HCT116 (cell line): ENCODE results near the gene ANKRD61. TPM values are rescaled to one million over a fixed set of nuclear protein-coding genes. Genes with fewer than 3 reads are reported as not detected.

ENCODE experiments used
- ATAC-seq: fragments of 200-7000 bp; cut with Tn5 transposase; 2 replicates; pipeline ENCODE4 v1.9.1; 2020; ENCODE audit warnings: mild to moderate bottlenecking, moderate library complexity
- BruUV-seq: library from RNA; stranded (reverse); fragments of 400-500 nt; replicated peaks from 2 replicates; lab custom pipeline; 2021; lab: Mats Ljungman, UMichigan
- CTCF ChIA-PET: fragments of 300-600 bp; sonication (Branson Sonifier 250); formaldehyde crosslinking; loops from one replicate; lab custom pipeline; 2021; ENCODE audit warnings: antibody characterized with exemption; lab: Charles Lee
- POLR2A ChIA-PET: fragments of 300-600, 350-600 bp; sonication (Branson Sonifier 250); formaldehyde crosslinking; loops from one replicate; lab custom pipeline; 2021; ENCODE audit warnings: antibody characterized with exemption; lab: Charles Lee
- RAD21 ChIA-PET, 2 experiments: fragments of 300-600 bp; sonication (Branson Sonifier 250); formaldehyde crosslinking; loops; one replicate each; lab custom pipeline; 2023; ENCODE audit warnings: low total read pairs in 2 of 2; ENCODE audit not compliant: uncharacterized antibody in 2 of 2, unreplicated experiment in 2 of 2, low non-redundant PET in 1 of 2; lab: Charles Lee
- DNase-seq: peaks from one replicate; pipeline ENCODE4 v3.0.0-alpha.2; 2010; ENCODE audit warnings: low read depth, low spot score
- H2AFZ ChIP-seq: fragments of 200-600 bp; shearing (Covaris generic), sonication (generic); 2 replicates; pipeline ENCODE4 v1.6.1; 2017; ENCODE audit warnings: low read depth, mixed run types, mixed read lengths, antibody characterized with exemption, low read length; ENCODE audit not compliant: poor library complexity, severe bottlenecking
- H3K27ac ChIP-seq: 2 replicates; pipeline ENCODE4 v1.5.1; 2012; ENCODE audit warnings: low read depth, low read length
- H3K27me3 ChIP-seq: fragments of 200-600 bp; sonication (generic); 2 replicates; pipeline ENCODE4 v1.6.1; 2016; ENCODE audit warnings: mixed run types, low read length, mixed read lengths; ENCODE audit not compliant: insufficient read depth
- H3K36me3 ChIP-seq, 2 experiments: fragments of 200-500 bp in 1 of 2; fragments of 200-600 bp in 1 of 2; sonication (Bioruptor generic) in 1 of 2; sonication (generic) in 1 of 2; 2 replicates each; pipeline versions ENCODE4 v1.5.1 to v1.6.1; 2014 to 2016; ENCODE audit warnings: low read length in 2 of 2, inconsistent platforms in 1 of 2, mixed read lengths in 1 of 2, mixed run types in 1 of 2; ENCODE audit not compliant: insufficient read depth in 2 of 2, control insufficient read depth in 1 of 2
- H3K4me1 ChIP-seq, 2 experiments: fragments of 200-600 bp in 1 of 2; sonication (generic) in 1 of 2; 2 replicates each; pipeline versions ENCODE4 v1.5.1 to v1.6.1; 2012 to 2017; ENCODE audit warnings: low read length in 2 of 2, inconsistent platforms in 1 of 2, mild to moderate bottlenecking in 1 of 2, mixed read lengths in 1 of 2, mixed run types in 1 of 2, moderate library complexity in 1 of 2; ENCODE audit not compliant: insufficient read depth in 2 of 2, control insufficient read depth in 1 of 2
- H3K4me2 ChIP-seq: fragments of 200-600 bp; sonication (generic); 2 replicates; pipeline ENCODE4 v1.6.1; 2017; ENCODE audit warnings: mixed run types, low read length, mixed read lengths
- H3K4me3 ChIP-seq, 2 experiments: fragments of 200-600 bp in 1 of 2; sonication (generic) in 1 of 2; replicated peaks in 1 of 2; 2 replicates each; pipeline ENCODE4 v1.5.1; 2011 to 2016; ENCODE audit warnings: low read length in 2 of 2, control low read depth in 1 of 2, low read depth in 1 of 2, mild to moderate bottlenecking in 1 of 2, mixed read lengths in 1 of 2, mixed run types in 1 of 2
- H3K79me2 ChIP-seq: fragments of 200-600 bp; sonication (generic); 2 replicates; pipeline ENCODE4 v1.6.1; 2017; ENCODE audit warnings: mild to moderate bottlenecking, mixed run types, low read length, moderate library complexity, mixed read lengths; ENCODE audit not compliant: insufficient read depth
- H3K9ac ChIP-seq: fragments of 200-600 bp; sonication (generic); 2 replicates; pipeline ENCODE4 v1.6.1; 2016; ENCODE audit warnings: low read length, mixed read lengths
- H3K9me2 ChIP-seq: fragments of 200-600 bp; sonication (generic), shearing (Covaris generic); 2 replicates; pipeline ENCODE4 v1.6.1; 2017; ENCODE audit warnings: mixed run types, mild to moderate bottlenecking, moderate library complexity; ENCODE audit not compliant: insufficient read depth
- H3K9me3 ChIP-seq, 2 experiments: fragments of 200-500 bp in 1 of 2; fragments of 200-600 bp in 1 of 2; sonication (Bioruptor generic) in 1 of 2; sonication (generic) in 1 of 2; 2 replicates each; pipeline ENCODE4 v1.6.1; 2014 to 2017; ENCODE audit warnings: low read length in 2 of 2, mixed read lengths in 2 of 2, inconsistent platforms in 1 of 2, low read depth in 1 of 2, mild to moderate bottlenecking in 1 of 2, mixed run types in 1 of 2, moderate library complexity in 1 of 2; ENCODE audit not compliant: control insufficient read depth in 1 of 2, insufficient read depth in 1 of 2
- H4K20me1 ChIP-seq: fragments of 200-600 bp; sonication (generic), shearing (Covaris generic); 2 replicates; pipeline ENCODE4 v1.6.1; 2017; ENCODE audit warnings: mixed run types, mild to moderate bottlenecking, moderate library complexity; ENCODE audit not compliant: insufficient read depth
- CBX3 ChIP-seq: IDR thresholded peaks from 2 replicates; pipeline ENCODE4 v1.6.1; 2012; ENCODE audit warnings: low read depth
- CEBPB ChIP-seq: IDR thresholded peaks from 2 replicates; pipeline ENCODE4 v1.6.1; 2012; ENCODE audit warnings: low read depth
- EZH2 ChIP-seq: fragments of 200-600 bp; sonication (generic); IDR thresholded peaks from 2 replicates; pipeline ENCODE4 v1.6.1; 2017; ENCODE audit warnings: antibody characterized with exemption, mixed run types
- EZH2phosphoT487 ChIP-seq: fragments of 200-600 bp; IDR thresholded peaks from 2 replicates; pipeline ENCODE4 v1.6.1; 2018; ENCODE audit warnings: antibody characterized with exemption, borderline replicate concordance
- FOSL1 ChIP-seq: IDR thresholded peaks from 2 replicates; pipeline ENCODE4 v1.6.1; 2012; ENCODE audit warnings: low read depth
- JUND ChIP-seq: IDR thresholded peaks from 2 replicates; pipeline ENCODE4 v1.6.1; 2012
- MAX ChIP-seq: IDR thresholded peaks from 2 replicates; pipeline ENCODE4 v1.6.1; 2012
- POLR2A ChIP-seq: IDR thresholded peaks from 2 replicates; pipeline ENCODE4 v1.7.0; 2011; ENCODE audit warnings: borderline replicate concordance; ENCODE audit not compliant: insufficient read depth, insufficient read length; ENCODE audit errors: extremely low read depth
- POLR2AphosphoS5 ChIP-seq: IDR thresholded peaks from 2 replicates; pipeline ENCODE4 v1.6.1; 2011; ENCODE audit warnings: mild to moderate bottlenecking, low read depth, low read length, moderate library complexity
- RAD21 ChIP-seq: IDR thresholded peaks from 2 replicates; pipeline ENCODE4 v1.6.1; 2012; ENCODE audit warnings: low read depth, mild to moderate bottlenecking
- SIN3A ChIP-seq: IDR thresholded peaks from 2 replicates; pipeline ENCODE4 v1.6.1; 2012; ENCODE audit warnings: low read depth
- SP1 ChIP-seq: IDR thresholded peaks from 2 replicates; pipeline ENCODE4 v1.6.1; 2012; ENCODE audit warnings: low read depth
- SRF ChIP-seq: IDR thresholded peaks from 2 replicates; pipeline ENCODE4 v1.6.1; 2012; ENCODE audit warnings: low read depth
- TCF7L2 ChIP-seq: IDR thresholded peaks from 2 replicates; pipeline ENCODE4 v1.7.0; 2011; ENCODE audit warnings: borderline replicate concordance, inconsistent platforms; ENCODE audit not compliant: insufficient read depth, insufficient read length; ENCODE audit errors: extremely low read depth
- ZFX ChIP-seq: fragments of 450-650 bp; IDR thresholded peaks from 2 replicates; pipeline ENCODE4 v1.6.1; 2017
- intact Hi-C: fragments of 100-400 bp; cut with micrococcal nuclease; formaldehyde crosslinking; loops from 2 replicates; pipeline ENCODE4 v1.10.0; 2022
- total RNA-seq: library from RNA; stranded (reverse); gene quantifications from one replicate; pipeline ENCODE4 v1.2.1, GENCODE V29; 2021; ENCODE audit not compliant: unreplicated experiment
- TF ChIP-seq, protein P1 (sequence below): IDR thresholded peaks from 2 replicates; pipeline ENCODE4 v1.6.1; 2012; ENCODE audit warnings: low read depth

The ANKRD61 gene
- total RNA-seq, 1 experiment from 2014 or later: 0.17 TPM

- intact Hi-C loops: no loop called here
- H3K9me3 ChIP-seq: no peaks in the 10 kb centered on the region
- H3K27ac ChIP-seq: peak overlapping the region; percentile 4
- DNase-seq (no peak), ATAC-seq (peak; percentile 17; the same call in 1 of the 2 replicates)
- H3K79me2 ChIP-seq: peaks cover 21% of the 10 kb centered on the region
- ChIA-PET POLR2A (interaction anchor here (1.0 to 1.3 kb wide), 2 partner anchors 12 to 40 kb away, joined by 3 to 5 read pairs; no protein-coding TSS in a partner anchor), RAD21 (no interaction called here), CTCF (no interaction called here)
- H2AFZ ChIP-seq: no peak overlapping the region
- H3K4me2 ChIP-seq: no peak overlapping the region
- no peaks in the 10 kb centered on the region for H3K9me2 ChIP-seq
- H4K20me1 ChIP-seq: no peaks in the 10 kb centered on the region
- peaks cover 22 to 50% of the 10 kb centered on the region in 2 experiments; a peak in 3 of 4 replicates for H3K36me3 ChIP-seq
- BruUV-seq: no TSS peak
- H3K4me1 ChIP-seq: peaks cover 15 to 21% of the 10 kb centered on the region in 2 experiments; a peak in 3 of 4 replicates
- TF ChIP-seq FOSL1 (no peak; the same call in 1 of the 2 replicates), POLR2AphosphoS5 (peak; percentile 57), CEBPB (peak; percentile 94), CBX3 (0 out of 2 replicates have a peak, but pooled peaks have one; percentile 39), SRF (peak; percentile 24; the same call in 1 of the 2 replicates), SP1 (peak; percentile 54), JUND (peak; percentile 34; the same call in 1 of the 2 replicates), TCF7L2 (peak; percentile 94), EZH2phosphoT487 (no peak), SIN3A (0 out of 2 replicates have a peak, but pooled peaks have one; percentile 37)
- no peak overlapping the region for H3K4me3 ChIP-seq
- no peaks in the 10 kb centered on the region for H3K27me3 ChIP-seq
- H3K9ac ChIP-seq: no peak overlapping the region
Measured at GRCh38 chr7:6015917-6016652, 15.1 kb upstream of the ANKRD61 start.

DNA sequence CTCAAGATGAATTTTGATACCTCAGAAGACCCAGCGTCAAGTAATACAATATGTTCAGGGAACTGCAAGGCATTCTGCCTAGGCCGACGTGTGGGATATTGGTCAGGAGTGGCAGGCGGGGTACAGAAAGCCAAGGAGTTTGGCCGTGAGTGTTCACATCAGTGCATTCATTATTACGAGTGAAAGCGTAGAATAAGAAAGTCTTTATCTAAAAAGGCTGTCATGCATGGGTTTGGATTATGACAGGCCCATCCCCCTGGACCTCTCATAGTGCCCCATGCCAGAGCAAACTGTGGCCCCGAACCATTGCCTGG is 14.6 kb upstream of the ANKRD61 start:
- Histone ChIP-seq H3K4me2 (no peak overlapping the region), H3K36me3 (peaks cover 21 to 50% of the 10 kb centered on the region in 2 experiments; a peak in 3 of 4 replicates), H3K27me3 (no peaks in the 10 kb centered on the region), H3K4me1 (peaks cover 15 to 21% of the 10 kb centered on the region in 2 experiments; a peak in 3 of 4 replicates), H3K9ac (no peak overlapping the region), H3K4me3 (no peak overlapping the region), H3K9me3 (no peaks in the 10 kb centered on the region), H2AFZ (no peak overlapping the region), H3K9me2 (no peaks in the 10 kb centered on the region), H4K20me1 (no peaks in the 10 kb centered on the region), H3K79me2 (peaks cover 16% of the 10 kb centered on the region), H3K27ac (peak overlapping the region; percentile 4; the same call in 1 of the 2 replicates)
- ATAC-seq (no peak), DNase-seq (no peak)
- POLR2A ChIA-PET: interaction anchor here (1.0 kb wide), 1 partner anchor 13 kb away, joined by 3 read pairs; no protein-coding TSS in a partner anchor
- intact Hi-C loops: no loop called here
- BruUV-seq: no TSS peak
- RAD21 ChIA-PET: no interaction called here
- TF ChIP-seq CEBPB: no peak
- no peak for TF ChIP-seq TCF7L2
- no peak for TF ChIP-seq EZH2
- no peak for TF ChIP-seq MAX
- TF ChIP-seq POLR2AphosphoS5: no peak
- no peak for TF ChIP-seq FOSL1
- TF ChIP-seq POLR2A: no peak
- no peak for TF ChIP-seq RAD21
- no peak for TF ChIP-seq SIN3A
- TF ChIP-seq SP1: no peak
- no peak for TF ChIP-seq CBX3
- TF ChIP-seq, protein P1, sequence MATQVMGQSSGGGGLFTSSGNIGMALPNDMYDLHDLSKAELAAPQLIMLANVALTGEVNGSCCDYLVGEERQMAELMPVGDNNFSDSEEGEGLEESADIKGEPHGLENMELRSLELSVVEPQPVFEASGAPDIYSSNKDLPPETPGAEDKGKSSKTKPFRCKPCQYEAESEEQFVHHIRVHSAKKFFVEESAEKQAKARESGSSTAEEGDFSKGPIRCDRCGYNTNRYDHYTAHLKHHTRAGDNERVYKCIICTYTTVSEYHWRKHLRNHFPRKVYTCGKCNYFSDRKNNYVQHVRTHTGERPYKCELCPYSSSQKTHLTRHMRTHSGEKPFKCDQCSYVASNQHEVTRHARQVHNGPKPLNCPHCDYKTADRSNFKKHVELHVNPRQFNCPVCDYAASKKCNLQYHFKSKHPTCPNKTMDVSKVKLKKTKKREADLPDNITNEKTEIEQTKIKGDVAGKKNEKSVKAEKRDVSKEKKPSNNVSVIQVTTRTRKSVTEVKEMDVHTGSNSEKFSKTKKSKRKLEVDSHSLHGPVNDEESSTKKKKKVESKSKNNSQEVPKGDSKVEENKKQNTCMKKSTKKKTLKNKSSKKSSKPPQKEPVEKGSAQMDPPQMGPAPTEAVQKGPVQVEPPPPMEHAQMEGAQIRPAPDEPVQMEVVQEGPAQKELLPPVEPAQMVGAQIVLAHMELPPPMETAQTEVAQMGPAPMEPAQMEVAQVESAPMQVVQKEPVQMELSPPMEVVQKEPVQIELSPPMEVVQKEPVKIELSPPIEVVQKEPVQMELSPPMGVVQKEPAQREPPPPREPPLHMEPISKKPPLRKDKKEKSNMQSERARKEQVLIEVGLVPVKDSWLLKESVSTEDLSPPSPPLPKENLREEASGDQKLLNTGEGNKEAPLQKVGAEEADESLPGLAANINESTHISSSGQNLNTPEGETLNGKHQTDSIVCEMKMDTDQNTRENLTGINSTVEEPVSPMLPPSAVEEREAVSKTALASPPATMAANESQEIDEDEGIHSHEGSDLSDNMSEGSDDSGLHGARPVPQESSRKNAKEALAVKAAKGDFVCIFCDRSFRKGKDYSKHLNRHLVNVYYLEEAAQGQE: no peak
- no peak for TF ChIP-seq JUND
- no peak for TF ChIP-seq ZFX
- CTCF ChIA-PET: no interaction called here
